ENCODE data around the gene SFMBT1. TPM values are rescaled to one million over a fixed set of nuclear protein-coding genes. Genes with fewer than 3 reads are reported as not detected.

SFMBT1 gene
- polyA plus RNA-seq, 1 of the 3 experiments (the other 2 are of a cell fraction): 0.72 TPM

GRCh38 chr3:52872245-52872644 lies 173.6 kb downstream of the SFMBT1 start:
- Histone ChIP-seq H3K4me1 (ENCODE audit: control insufficient read depth in 1 of 2, insufficient read depth in 2 of 2, low read depth in 1 of 2, low read length in 1 of 2) (peaks cover 0 to 4% of the 10 kb centered on the region in 2 experiments; a peak in 1 of 4 replicates), H3K9me2 (no peaks in the 10 kb centered on the region), H3K9ac (no peak overlapping the region), H3F3A (replicated peaks; ENCODE audit: insufficient read depth) (no peaks in the 10 kb centered on the region), H3K4me3 (ENCODE audit: low read depth in 2 of 2, low read length in 1 of 2) (no peak overlapping the region), H2AFZ (ENCODE audit: low read depth) (no peak overlapping the region), H3K9me3 (no peaks in the 10 kb centered on the region), H3K36me3 (replicated peaks in 1 of 2; ENCODE audit: control insufficient read depth in 1 of 2, insufficient read depth in 2 of 2, low read length in 1 of 2) (no peaks in the 10 kb centered on the region), H3K79me2 (ENCODE audit: insufficient read depth) (no peaks in the 10 kb centered on the region), H4K20me1 (ENCODE audit: insufficient read depth) (0 out of 2 replicates have a peak, but pooled peaks cover 4% of the 10 kb centered on the region), H3K27me3 (ENCODE audit: insufficient read depth) (no peaks in the 10 kb centered on the region), H3K27ac (ENCODE audit: low read depth in 2 of 2, low read length in 1 of 2) (no peak overlapping the region), H3K4me2 (no peak overlapping the region)
- POLR2A ChIA-PET: no interaction called here
- no peak for DNase-seq
- TF ChIP-seq RFX5 (IDR thresholded peaks at IDR 0.05; ENCODE audit: low read length) (no peak), NFIC (IDR thresholded peaks at IDR 0.05; ENCODE audit: borderline replicate concordance) (no peak), RXRA (IDR thresholded peaks at IDR 0.05; ENCODE audit: borderline replicate concordance, low read depth) (no peak), RCOR1 (IDR thresholded peaks at IDR 0.05; ENCODE audit: low read length) (no peak), EZH2phosphoT487 (IDR thresholded peaks at IDR 0.05; ENCODE audit: borderline replicate concordance, low read depth) (no peak), MEF2A (IDR thresholded peaks at IDR 0.05; ENCODE audit: borderline replicate concordance, low read depth) (no peak), TEAD4 (IDR thresholded peaks at IDR 0.05; ENCODE audit: borderline replicate concordance, insufficient read depth) (no peak)
- TF ChIP-seq, protein P1, sequence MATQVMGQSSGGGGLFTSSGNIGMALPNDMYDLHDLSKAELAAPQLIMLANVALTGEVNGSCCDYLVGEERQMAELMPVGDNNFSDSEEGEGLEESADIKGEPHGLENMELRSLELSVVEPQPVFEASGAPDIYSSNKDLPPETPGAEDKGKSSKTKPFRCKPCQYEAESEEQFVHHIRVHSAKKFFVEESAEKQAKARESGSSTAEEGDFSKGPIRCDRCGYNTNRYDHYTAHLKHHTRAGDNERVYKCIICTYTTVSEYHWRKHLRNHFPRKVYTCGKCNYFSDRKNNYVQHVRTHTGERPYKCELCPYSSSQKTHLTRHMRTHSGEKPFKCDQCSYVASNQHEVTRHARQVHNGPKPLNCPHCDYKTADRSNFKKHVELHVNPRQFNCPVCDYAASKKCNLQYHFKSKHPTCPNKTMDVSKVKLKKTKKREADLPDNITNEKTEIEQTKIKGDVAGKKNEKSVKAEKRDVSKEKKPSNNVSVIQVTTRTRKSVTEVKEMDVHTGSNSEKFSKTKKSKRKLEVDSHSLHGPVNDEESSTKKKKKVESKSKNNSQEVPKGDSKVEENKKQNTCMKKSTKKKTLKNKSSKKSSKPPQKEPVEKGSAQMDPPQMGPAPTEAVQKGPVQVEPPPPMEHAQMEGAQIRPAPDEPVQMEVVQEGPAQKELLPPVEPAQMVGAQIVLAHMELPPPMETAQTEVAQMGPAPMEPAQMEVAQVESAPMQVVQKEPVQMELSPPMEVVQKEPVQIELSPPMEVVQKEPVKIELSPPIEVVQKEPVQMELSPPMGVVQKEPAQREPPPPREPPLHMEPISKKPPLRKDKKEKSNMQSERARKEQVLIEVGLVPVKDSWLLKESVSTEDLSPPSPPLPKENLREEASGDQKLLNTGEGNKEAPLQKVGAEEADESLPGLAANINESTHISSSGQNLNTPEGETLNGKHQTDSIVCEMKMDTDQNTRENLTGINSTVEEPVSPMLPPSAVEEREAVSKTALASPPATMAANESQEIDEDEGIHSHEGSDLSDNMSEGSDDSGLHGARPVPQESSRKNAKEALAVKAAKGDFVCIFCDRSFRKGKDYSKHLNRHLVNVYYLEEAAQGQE (IDR thresholded peaks at IDR 0.05; ENCODE audit: low read depth, low read length): no peak
- CTCF ChIA-PET: no interaction called here
- 97% methylated on average over 3 of the region's 3 CpGs for WGBS (ENCODE audit: low lambda C conversion rate)

- H3K4me3 ChIP-seq (ENCODE audit: low read depth in 2 of 2, low read length in 1 of 2): no peak overlapping the region
- H2AFZ ChIP-seq (ENCODE audit: low read depth): no peak overlapping the region
- H3K9ac ChIP-seq: no peak overlapping the region
- CTCF ChIA-PET: no interaction called here
- H3K4me1 ChIP-seq (ENCODE audit: control insufficient read depth in 1 of 2, insufficient read depth in 2 of 2, low read depth in 1 of 2, low read length in 1 of 2): peaks cover 0 to 4% of the 10 kb centered on the region in 2 experiments; a peak in 1 of 4 replicates
- no peaks in the 10 kb centered on the region for H3K27me3 ChIP-seq (ENCODE audit: insufficient read depth)
- no peaks in the 10 kb centered on the region for H3K79me2 ChIP-seq (ENCODE audit: insufficient read depth)
- no peaks in the 10 kb centered on the region for H3F3A ChIP-seq (replicated peaks; ENCODE audit: insufficient read depth)
- 0 out of 2 replicates have a peak, but pooled peaks cover 4% of the 10 kb centered on the region for H4K20me1 ChIP-seq (ENCODE audit: insufficient read depth)
- H3K27ac ChIP-seq (ENCODE audit: low read depth in 2 of 2, low read length in 1 of 2): no peak overlapping the region
- DNase-seq: no peak
- H3K9me3 ChIP-seq: no peaks in the 10 kb centered on the region
- WGBS (ENCODE audit: low lambda C conversion rate): 90% methylated on average over 9 of the region's 9 CpGs
- H3K4me2 ChIP-seq: no peak overlapping the region
- H3K36me3 ChIP-seq (replicated peaks in 1 of 2; ENCODE audit: control insufficient read depth in 1 of 2, insufficient read depth in 2 of 2, low read length in 1 of 2): no peaks in the 10 kb centered on the region
- H3K9me2 ChIP-seq: no peaks in the 10 kb centered on the region
- POLR2A ChIA-PET: no interaction called here
- TF ChIP-seq, protein P2, sequence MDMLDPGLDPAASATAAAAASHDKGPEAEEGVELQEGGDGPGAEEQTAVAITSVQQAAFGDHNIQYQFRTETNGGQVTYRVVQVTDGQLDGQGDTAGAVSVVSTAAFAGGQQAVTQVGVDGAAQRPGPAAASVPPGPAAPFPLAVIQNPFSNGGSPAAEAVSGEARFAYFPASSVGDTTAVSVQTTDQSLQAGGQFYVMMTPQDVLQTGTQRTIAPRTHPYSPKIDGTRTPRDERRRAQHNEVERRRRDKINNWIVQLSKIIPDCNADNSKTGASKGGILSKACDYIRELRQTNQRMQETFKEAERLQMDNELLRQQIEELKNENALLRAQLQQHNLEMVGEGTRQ (IDR thresholded peaks at IDR 0.05; ENCODE audit: borderline replicate concordance, low read depth, low read length): no peak
- TF ChIP-seq POLR2AphosphoS5 (IDR thresholded peaks at IDR 0.05; ENCODE audit: low read depth, low read length) (no peak), GABPA (IDR thresholded peaks at IDR 0.05; ENCODE audit: low read depth) (no peak), TCF12 (IDR thresholded peaks at IDR 0.05) (no peak), SIN3A (IDR thresholded peaks at IDR 0.05; ENCODE audit: borderline replicate concordance, low read depth, low read length) (no peak), RFX5 (IDR thresholded peaks at IDR 0.05; ENCODE audit: low read length) (no peak), TAF1 (IDR thresholded peaks at IDR 0.05; ENCODE audit: borderline replicate concordance, low read depth, low read length) (no peak), FOXM1 (IDR thresholded peaks at IDR 0.05; ENCODE audit: low read depth) (no peak), MEF2A (IDR thresholded peaks at IDR 0.05; ENCODE audit: borderline replicate concordance, low read depth) (no peak), IRF3 (IDR thresholded peaks at IDR 0.05; ENCODE audit: low read depth, low read length) (no peak), FOSL2 (IDR thresholded peaks at IDR 0.05; ENCODE audit: borderline replicate concordance, low read depth) (no peak)
- TF ChIP-seq, protein P3, sequence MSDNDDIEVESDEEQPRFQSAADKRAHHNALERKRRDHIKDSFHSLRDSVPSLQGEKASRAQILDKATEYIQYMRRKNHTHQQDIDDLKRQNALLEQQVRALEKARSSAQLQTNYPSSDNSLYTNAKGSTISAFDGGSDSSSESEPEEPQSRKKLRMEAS (IDR thresholded peaks at IDR 0.05; ENCODE audit: low read depth): no peak
- TF ChIP-seq, protein P1 (IDR thresholded peaks at IDR 0.05; ENCODE audit: low read depth, low read length): no peak
These were observed 174.1 kb downstream of the SFMBT1 start for GRCh38 chr3:52871761-52872160.
